22Rv1 (cell line): ENCODE results near the gene MYEF2.
A peak's percentile ranks its signal among the peaks of the same experiment; 100 is the strongest.

Experiments used
- H3K27ac ChIP-seq: fragments of 450-650 bp; 2 replicates; pipeline ENCODE4 v1.5.1; 2017
- ZFX ChIP-seq: fragments of 450-650 bp; IDR thresholded peaks from 2 replicates; pipeline ENCODE4 v1.6.1; 2017; ENCODE audit warnings: antibody characterized with exemption, borderline replicate concordance
- TF ChIP-seq, protein P1 (sequence below): fragments of 450-650 bp; IDR thresholded peaks from 2 replicates; pipeline ENCODE4 v1.5.1; 2017; ENCODE audit warnings: mild to moderate bottlenecking

MYEF2 gene

DNA sequence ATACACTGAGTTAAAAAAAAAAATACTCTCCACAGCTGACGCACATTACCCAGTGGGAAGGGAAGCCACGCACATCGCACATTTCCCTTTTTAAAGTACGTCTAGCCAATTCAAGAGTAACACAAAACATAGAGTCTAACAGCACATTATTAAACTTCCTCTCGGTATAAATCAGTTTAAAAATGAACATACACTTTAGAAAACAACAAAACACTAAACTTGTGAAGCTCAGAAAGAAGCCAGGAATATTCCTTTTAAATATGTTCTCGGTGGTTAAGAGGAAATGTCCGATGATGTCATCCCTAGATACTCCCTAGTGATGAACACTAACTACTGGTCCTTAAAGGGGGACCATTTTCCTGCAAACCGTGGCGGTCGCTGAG is 721 bp downstream of the MYEF2 start:
- H3K27ac ChIP-seq, result peak overlapping the region; percentile 68
- TF ChIP-seq, protein P1, sequence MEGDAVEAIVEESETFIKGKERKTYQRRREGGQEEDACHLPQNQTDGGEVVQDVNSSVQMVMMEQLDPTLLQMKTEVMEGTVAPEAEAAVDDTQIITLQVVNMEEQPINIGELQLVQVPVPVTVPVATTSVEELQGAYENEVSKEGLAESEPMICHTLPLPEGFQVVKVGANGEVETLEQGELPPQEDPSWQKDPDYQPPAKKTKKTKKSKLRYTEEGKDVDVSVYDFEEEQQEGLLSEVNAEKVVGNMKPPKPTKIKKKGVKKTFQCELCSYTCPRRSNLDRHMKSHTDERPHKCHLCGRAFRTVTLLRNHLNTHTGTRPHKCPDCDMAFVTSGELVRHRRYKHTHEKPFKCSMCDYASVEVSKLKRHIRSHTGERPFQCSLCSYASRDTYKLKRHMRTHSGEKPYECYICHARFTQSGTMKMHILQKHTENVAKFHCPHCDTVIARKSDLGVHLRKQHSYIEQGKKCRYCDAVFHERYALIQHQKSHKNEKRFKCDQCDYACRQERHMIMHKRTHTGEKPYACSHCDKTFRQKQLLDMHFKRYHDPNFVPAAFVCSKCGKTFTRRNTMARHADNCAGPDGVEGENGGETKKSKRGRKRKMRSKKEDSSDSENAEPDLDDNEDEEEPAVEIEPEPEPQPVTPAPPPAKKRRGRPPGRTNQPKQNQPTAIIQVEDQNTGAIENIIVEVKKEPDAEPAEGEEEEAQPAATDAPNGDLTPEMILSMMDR, result no peak
- TF ChIP-seq ZFX, result no peak

DNA sequence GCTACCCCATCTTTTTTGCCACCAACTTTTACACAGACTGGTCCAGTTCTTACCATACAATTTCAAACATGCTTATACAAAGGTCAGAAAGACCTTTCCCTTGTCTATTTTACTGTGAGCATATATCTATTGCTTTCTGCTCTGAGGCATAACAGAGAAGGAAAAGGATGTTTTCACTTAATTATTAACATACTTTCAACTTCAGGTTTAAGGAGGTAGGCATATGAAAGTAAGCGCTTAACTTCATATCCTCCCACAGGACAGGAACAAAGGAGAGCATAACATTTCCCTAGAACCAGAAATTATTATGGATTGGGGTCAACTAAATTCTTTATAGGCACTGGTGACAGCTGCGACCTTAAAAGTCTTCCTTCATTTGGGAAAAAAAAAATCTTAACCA is 1.1 kb downstream of the MYEF2 start:
- TF ChIP-seq, protein P1, result no peak
- no peak for TF ChIP-seq ZFX
- H3K27ac ChIP-seq, result no peak overlapping the region; the same call in 1 of the 2 replicates

DNA sequence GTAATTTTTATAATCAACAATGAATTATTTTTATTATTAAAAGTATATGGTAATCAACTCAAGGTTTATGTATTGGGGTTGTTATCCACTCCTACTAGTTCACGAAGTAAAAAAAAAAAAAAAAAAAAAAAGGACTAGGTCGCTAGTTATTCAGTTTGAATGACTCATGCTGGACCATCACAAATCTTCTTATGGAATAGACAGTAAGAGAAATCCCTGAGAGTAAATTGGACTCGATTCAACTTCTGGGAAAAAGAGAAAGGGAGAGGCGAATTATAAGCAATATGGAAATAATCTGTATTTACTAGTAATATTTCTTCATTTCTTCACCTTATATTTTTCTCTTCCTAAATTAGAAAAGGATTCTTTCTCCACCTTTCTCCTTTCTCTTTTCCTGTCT is 2.0 kb downstream of the MYEF2 start:
- no peak overlapping the region for H3K27ac ChIP-seq
- TF ChIP-seq, protein P1, result no peak
- TF ChIP-seq ZFX, result no peak

DNA sequence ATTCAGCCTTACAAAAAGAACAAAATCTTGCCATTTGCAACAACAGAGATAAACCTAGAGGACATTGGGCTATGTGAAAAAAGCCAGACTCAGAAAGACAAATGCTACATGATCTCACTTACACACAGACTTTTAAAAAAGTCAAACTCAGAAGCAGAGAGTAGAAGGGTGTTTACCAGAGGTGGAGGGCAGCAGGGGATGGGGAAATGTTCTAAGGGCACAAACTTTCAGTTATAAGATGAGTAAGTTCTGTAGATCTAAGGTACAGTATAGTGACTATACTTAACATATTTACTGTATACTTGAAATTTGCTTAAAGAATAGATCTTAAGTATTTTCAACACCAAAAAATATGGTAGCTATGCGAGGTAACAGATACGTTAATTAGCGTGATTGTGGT is 3.0 kb downstream of the MYEF2 start:
- TF ChIP-seq, protein P1, result no peak
- no peak for TF ChIP-seq ZFX

DNA sequence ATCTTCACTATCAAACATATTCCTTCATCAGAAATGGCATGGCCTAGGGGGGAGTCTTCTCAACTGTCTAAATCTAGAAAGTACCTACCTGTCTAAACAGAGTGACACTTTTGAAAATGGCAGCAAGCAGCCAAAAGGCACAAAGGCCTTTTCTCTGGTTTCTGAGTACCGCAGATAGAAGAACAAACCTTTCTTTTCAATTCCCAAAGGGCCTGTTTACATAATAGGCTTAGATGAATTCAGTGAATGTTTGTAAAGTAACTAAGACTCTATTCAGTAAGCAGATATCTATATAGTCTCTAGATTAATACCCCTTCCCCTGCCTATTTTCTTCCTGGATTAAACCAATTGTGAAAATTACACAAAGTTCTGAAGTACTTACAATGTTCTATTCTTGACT is 7.1 kb downstream of the MYEF2 start:
- TF ChIP-seq, protein P1, result no peak
- H3K27ac ChIP-seq, result no peak overlapping the region

More for the DNA sequence above, 3.0 kb downstream of the MYEF2 start:
- no peak overlapping the region for H3K27ac ChIP-seq

DNA sequence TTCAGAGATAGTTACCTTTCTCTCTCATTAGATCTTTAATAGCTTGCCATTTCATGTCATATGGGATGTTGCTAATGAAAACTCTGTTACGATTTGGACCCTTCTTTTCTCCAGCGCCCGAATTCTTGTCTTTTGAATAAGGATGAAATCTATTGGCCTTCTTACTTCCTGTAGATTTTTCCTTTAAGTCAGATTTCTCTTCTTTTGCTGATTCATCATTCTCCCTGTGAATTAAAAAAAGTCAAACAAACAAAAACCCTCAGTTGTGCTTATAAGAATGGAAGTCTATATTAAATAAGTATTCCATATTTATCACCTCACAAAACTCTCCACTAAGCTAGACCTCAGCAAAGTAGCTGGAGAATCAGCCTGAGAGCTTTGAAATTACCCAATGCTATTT is 9.5 kb downstream of the MYEF2 start:
- TF ChIP-seq, protein P1, result no peak
- no peak for TF ChIP-seq ZFX
- H3K27ac ChIP-seq, result no peak overlapping the region

DNA sequence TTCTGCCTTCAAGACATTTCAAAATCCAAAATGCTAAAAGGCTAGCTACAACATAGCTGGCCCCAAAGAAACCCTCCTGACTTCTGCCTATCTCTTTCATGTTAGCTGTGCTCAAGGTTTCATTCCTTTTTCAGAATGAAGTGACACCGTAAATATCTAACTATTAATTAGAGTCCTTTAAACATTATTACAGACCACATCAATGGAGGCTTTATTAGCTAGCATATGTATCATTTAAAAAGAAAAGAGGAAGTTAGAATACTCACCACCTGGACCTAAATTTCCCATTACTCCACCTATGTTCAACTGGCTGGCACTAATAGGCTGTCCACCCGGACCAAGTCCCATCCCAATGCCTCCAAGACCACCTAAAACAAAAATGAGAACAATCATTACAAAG is 24.6 kb downstream of the MYEF2 start:
- TF ChIP-seq ZFX, result no peak
- TF ChIP-seq, protein P1, result no peak
- no peak overlapping the region for H3K27ac ChIP-seq
